Astrocyte (in vitro differentiated cells and primary cell): ENCODE data around the gene NPEPL1.

ENCODE experiments used
- EZH2 ChIP-seq: IDR thresholded peaks from 2 replicates; pipeline ENCODE4 v1.6.1; 2012; ENCODE audit warnings: mild to moderate bottlenecking, low read length, inconsistent platforms; ENCODE audit not compliant: insufficient read depth
- TF ChIP-seq, protein P1 (sequence below): IDR thresholded peaks from 2 replicates; pipeline ENCODE4 v1.5.1; 2011; ENCODE audit warnings: low read depth, mild to moderate bottlenecking, inconsistent platforms, low read length, moderate library complexity; ENCODE audit not compliant: insufficient read depth

DNA sequence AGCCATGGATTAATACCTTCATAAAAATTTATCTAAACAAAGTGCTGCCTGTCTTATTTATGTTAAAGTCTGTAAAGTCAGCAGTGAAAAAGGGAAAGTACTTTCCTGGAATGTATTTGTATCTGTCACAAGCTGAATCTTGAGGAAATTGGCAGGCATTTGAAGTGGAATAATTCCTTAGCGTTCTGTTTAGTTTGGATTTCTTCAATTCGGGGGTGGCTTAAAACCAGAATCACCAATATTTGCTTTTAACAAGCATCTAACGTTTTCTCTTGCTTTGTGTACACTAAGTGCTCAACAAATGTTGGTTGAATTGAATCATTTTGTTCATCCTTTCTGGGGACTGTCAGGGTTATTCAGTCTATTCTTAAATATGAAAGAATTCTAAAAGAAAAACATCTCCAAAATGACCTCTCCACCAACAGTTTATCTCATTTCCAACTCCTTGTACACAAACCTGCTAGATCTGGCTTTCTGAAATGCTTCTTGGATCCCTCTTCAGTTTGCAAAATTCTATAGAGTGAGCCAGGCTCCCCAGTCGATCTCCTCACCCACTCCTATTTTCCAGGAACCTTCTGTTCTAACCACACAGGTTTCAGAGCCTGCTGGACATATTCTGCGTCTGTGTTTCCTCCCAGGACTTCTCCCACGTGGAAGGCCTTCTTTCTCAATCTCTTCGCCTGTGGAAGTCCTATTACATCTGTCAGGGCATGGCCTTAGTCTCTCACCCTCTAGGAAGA, 2.0 kb upstream of the NPEPL1 start:
- TF ChIP-seq, protein P1, sequence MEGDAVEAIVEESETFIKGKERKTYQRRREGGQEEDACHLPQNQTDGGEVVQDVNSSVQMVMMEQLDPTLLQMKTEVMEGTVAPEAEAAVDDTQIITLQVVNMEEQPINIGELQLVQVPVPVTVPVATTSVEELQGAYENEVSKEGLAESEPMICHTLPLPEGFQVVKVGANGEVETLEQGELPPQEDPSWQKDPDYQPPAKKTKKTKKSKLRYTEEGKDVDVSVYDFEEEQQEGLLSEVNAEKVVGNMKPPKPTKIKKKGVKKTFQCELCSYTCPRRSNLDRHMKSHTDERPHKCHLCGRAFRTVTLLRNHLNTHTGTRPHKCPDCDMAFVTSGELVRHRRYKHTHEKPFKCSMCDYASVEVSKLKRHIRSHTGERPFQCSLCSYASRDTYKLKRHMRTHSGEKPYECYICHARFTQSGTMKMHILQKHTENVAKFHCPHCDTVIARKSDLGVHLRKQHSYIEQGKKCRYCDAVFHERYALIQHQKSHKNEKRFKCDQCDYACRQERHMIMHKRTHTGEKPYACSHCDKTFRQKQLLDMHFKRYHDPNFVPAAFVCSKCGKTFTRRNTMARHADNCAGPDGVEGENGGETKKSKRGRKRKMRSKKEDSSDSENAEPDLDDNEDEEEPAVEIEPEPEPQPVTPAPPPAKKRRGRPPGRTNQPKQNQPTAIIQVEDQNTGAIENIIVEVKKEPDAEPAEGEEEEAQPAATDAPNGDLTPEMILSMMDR, result no peak
- no peak for TF ChIP-seq EZH2
